H9 (cell line): Measurements from ENCODE around the gene SRGAP1. TPM values are rescaled to one million over a fixed set of nuclear protein-coding genes. Genes with fewer than 3 reads are reported as not detected.

ENCODE experiments used
- DNase-seq: peaks from one replicate; pipeline ENCODE4 v3.0.0-alpha.2; 2017
- H2AFZ ChIP-seq: one replicate; pipeline ENCODE4 v1.6.1; 2013; ENCODE audit warnings: mild to moderate bottlenecking, low read length, control low read depth, moderate library complexity
- H2AK5ac ChIP-seq: 2 replicates; pipeline ENCODE4 v1.6.1; 2013; ENCODE audit warnings: low read length, control low read depth, mixed read lengths; ENCODE audit not compliant: insufficient read length
- H2BK120ac ChIP-seq: one replicate; pipeline ENCODE4 v1.6.1; 2013; ENCODE audit warnings: low read depth, mild to moderate bottlenecking, low read length, control low read depth, inconsistent platforms; ENCODE audit not compliant: poor library complexity, severe bottlenecking
- H2BK12ac ChIP-seq: 2 replicates; pipeline ENCODE4 v1.6.1; 2013; ENCODE audit warnings: low read length, control low read depth, mixed read lengths, low read depth; ENCODE audit not compliant: insufficient read length
- H2BK15ac ChIP-seq: 2 replicates; pipeline ENCODE4 v1.6.1; 2013; ENCODE audit warnings: low read depth, low read length, control low read depth
- H2BK20ac ChIP-seq: one replicate; pipeline ENCODE4 v1.6.1; 2013; ENCODE audit warnings: low read depth, mild to moderate bottlenecking, low read length, control low read depth, inconsistent platforms; ENCODE audit not compliant: poor library complexity, severe bottlenecking
- H2BK5ac ChIP-seq: 2 replicates; pipeline ENCODE4 v1.6.1; 2013; ENCODE audit warnings: low read length, control low read depth, mixed read lengths; ENCODE audit not compliant: insufficient read length
- H3K14ac ChIP-seq: 2 replicates; pipeline ENCODE4 v1.6.1; 2013; ENCODE audit warnings: low read length, control low read depth; ENCODE audit not compliant: insufficient read depth
- H3K18ac ChIP-seq: 2 replicates; pipeline ENCODE4 v1.6.1; 2013; ENCODE audit warnings: low read depth, mild to moderate bottlenecking, mixed read lengths, low read length, control low read depth; ENCODE audit not compliant: insufficient read length
- H3K23ac ChIP-seq: 2 replicates; pipeline ENCODE4 v1.6.1; 2013; ENCODE audit warnings: low read length, control low read depth, mixed read lengths, low read depth; ENCODE audit not compliant: insufficient read length
- H3K23me2 ChIP-seq: 2 replicates; pipeline ENCODE4 v1.6.1; 2013; ENCODE audit warnings: low read depth, mild to moderate bottlenecking, mixed read lengths, low read length, control low read depth; ENCODE audit not compliant: insufficient read length, poor library complexity, severe bottlenecking
- H3K27ac ChIP-seq: 2 replicates; pipeline ENCODE4 v1.5.1; 2013; ENCODE audit warnings: low read length, control low read depth, mixed read lengths, low read depth; ENCODE audit not compliant: insufficient read length
- H3K27me3 ChIP-seq: 2 replicates; pipeline ENCODE4 v1.6.1; 2013; ENCODE audit warnings: low read length, control low read depth, inconsistent platforms; ENCODE audit not compliant: insufficient read depth
- H3K4ac ChIP-seq: 2 replicates; pipeline ENCODE4 v1.6.1; 2013; ENCODE audit warnings: low read depth, mild to moderate bottlenecking, control low read depth, inconsistent platforms, low read length, moderate library complexity
- H3K4me1 ChIP-seq: 2 replicates; pipeline ENCODE4 v1.6.1; 2013; ENCODE audit warnings: low read length, control low read depth, inconsistent platforms; ENCODE audit not compliant: insufficient read depth
- H3K4me2 ChIP-seq: 2 replicates; pipeline ENCODE4 v1.6.1; 2013; ENCODE audit warnings: low read length, control low read depth, mixed read lengths; ENCODE audit not compliant: insufficient read length, insufficient read depth
- H3K56ac ChIP-seq: 2 replicates; pipeline ENCODE4 v1.6.1; 2013; ENCODE audit warnings: low read depth, mild to moderate bottlenecking, mixed read lengths, low read length, control low read depth; ENCODE audit not compliant: insufficient read length
- H3K79me1 ChIP-seq: 2 replicates; pipeline ENCODE4 v1.6.1; 2013; ENCODE audit warnings: low read depth, mild to moderate bottlenecking, moderate library complexity, low read length, control low read depth, inconsistent platforms; ENCODE audit not compliant: insufficient read depth, poor library complexity, severe bottlenecking
- H3K79me2 ChIP-seq: 2 replicates; pipeline ENCODE4 v1.6.1; 2013; ENCODE audit warnings: low read length, control low read depth, inconsistent platforms; ENCODE audit not compliant: insufficient read depth
- H3K9ac ChIP-seq: 2 replicates; pipeline ENCODE4 v1.6.1; 2013; ENCODE audit warnings: low read length, control low read depth, mixed read lengths; ENCODE audit not compliant: insufficient read length; ENCODE audit errors: extremely low read depth
- H3K9me3 ChIP-seq: one replicate; pipeline ENCODE4 v1.6.1; 2013; ENCODE audit warnings: low read depth, low read length, inconsistent platforms; ENCODE audit not compliant: control insufficient read depth
- H3T11ph ChIP-seq: one replicate; pipeline ENCODE4 v1.6.1; 2013; ENCODE audit warnings: mild to moderate bottlenecking, low read length, control low read depth, inconsistent platforms
- H4K20me1 ChIP-seq: one replicate; pipeline ENCODE4 v1.6.1; 2013; ENCODE audit not compliant: control insufficient read depth, insufficient read length, insufficient read depth
- H4K5ac ChIP-seq: 2 replicates; pipeline ENCODE4 v1.6.1; 2013; ENCODE audit warnings: low read depth, mild to moderate bottlenecking, mixed read lengths, low read length, control low read depth; ENCODE audit not compliant: insufficient read length
- H4K8ac ChIP-seq: replicated peaks from 2 replicates; pipeline ENCODE4 v1.6.1; 2013; ENCODE audit warnings: low read length, control low read depth, mixed read lengths, low read depth; ENCODE audit not compliant: insufficient read length
- H4K91ac ChIP-seq: 2 replicates; pipeline ENCODE4 v1.6.1; 2013; ENCODE audit warnings: low read depth, mild to moderate bottlenecking, moderate library complexity, mixed read lengths, low read length, control low read depth; ENCODE audit not compliant: insufficient read length
- H3K27ac Mint-ChIP-seq, 3 experiments: 2 replicates in 2 of 3; 3 replicates in 1 of 3; pipeline ENCODE4 v1.8.0; 2020 to 2021; ENCODE audit warnings: mixed read lengths in 3 of 3, mild to moderate bottlenecking in 1 of 3, moderate library complexity in 1 of 3
- H3K27me3 Mint-ChIP-seq: 2 replicates; pipeline ENCODE4 v1.8.0; 2021; ENCODE audit warnings: low read depth, mild to moderate bottlenecking, moderate library complexity, mixed read lengths
- H3K36me3 Mint-ChIP-seq, 3 experiments: 2 replicates in 2 of 3; 3 replicates in 1 of 3; pipeline ENCODE4 v1.8.0; 2020 to 2021; ENCODE audit warnings: low read depth in 3 of 3, mixed read lengths in 3 of 3; ENCODE audit not compliant: insufficient read depth in 1 of 3
- H3K4me1 Mint-ChIP-seq, 2 experiments: 2 replicates each; pipeline ENCODE4 v1.8.0; 2020; ENCODE audit warnings: mixed read lengths in 2 of 2
- H3K4me3 Mint-ChIP-seq, 2 experiments: 2 replicates in 1 of 2; 3 replicates in 1 of 2; pipeline ENCODE4 v1.8.0; 2020 to 2021; ENCODE audit warnings: mild to moderate bottlenecking in 2 of 2, mixed read lengths in 2 of 2, moderate library complexity in 1 of 2
- H3K9me3 Mint-ChIP-seq, 2 experiments: 2 replicates in 1 of 2; 3 replicates in 1 of 2; pipeline ENCODE4 v1.8.0; 2020; ENCODE audit warnings: mild to moderate bottlenecking in 2 of 2, mixed read lengths in 2 of 2, moderate library complexity in 1 of 2
- WGBS: extraction: QIAGEN DNeasy Blood & Tissue Kit; methylation state at CpG from one replicate; pipeline ENCODE4 v1.1.7; 2013; ENCODE audit warnings: missing lambda C conversion rate, low lambda C conversion rate, mixed read lengths; ENCODE audit not compliant: insufficient read length; ENCODE audit errors: extremely low coverage; 5-methylcytosine and 5-hydroxymethylcytosine counted together
- total RNA-seq: library from RNA; stranded (reverse); gene quantifications from 2 replicates; pipeline ENCODE4 v1.2.1, GENCODE V29; 2021
- TF ChIP-seq, protein P1 (sequence below): fragments of 200-600 bp; sonication (generic); conservative IDR thresholded peaks from 3 replicates; pipeline ENCODE4 v1.8.0; 2021; ENCODE audit warnings: antibody characterized with exemption, mild to moderate bottlenecking

The SRGAP1 gene
- total RNA-seq, 1 experiment from 2014 or later = 4.8 TPM

DNA sequence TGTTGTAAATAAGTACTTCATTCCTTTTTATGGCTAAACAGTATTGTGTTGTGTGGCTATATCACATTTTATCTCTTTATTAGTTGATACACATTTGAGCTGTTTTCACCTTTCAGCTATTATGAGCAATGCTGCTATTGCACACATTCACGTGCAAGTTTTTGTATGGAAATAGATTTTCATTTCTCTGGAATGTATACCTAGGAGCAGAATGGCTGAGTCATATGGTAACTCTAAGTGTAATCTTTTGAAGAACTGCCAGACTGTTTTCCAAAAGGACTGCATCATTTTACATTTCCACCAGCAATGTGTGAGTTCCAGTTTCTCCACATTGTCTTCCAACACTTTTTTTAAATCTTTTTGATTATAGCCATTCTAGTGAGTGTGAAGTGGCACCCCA, 134.0 kb downstream of the SRGAP1 start:
- H3K9me3 ChIP-seq = no peaks in the 10 kb centered on the region
- H3K4me3 Mint-ChIP-seq = no peak overlapping the region
- no peak overlapping the region for H2BK5ac ChIP-seq
- no peak overlapping the region for H3K18ac ChIP-seq
- H2BK120ac ChIP-seq = no peak overlapping the region
- TF ChIP-seq, protein P1, sequence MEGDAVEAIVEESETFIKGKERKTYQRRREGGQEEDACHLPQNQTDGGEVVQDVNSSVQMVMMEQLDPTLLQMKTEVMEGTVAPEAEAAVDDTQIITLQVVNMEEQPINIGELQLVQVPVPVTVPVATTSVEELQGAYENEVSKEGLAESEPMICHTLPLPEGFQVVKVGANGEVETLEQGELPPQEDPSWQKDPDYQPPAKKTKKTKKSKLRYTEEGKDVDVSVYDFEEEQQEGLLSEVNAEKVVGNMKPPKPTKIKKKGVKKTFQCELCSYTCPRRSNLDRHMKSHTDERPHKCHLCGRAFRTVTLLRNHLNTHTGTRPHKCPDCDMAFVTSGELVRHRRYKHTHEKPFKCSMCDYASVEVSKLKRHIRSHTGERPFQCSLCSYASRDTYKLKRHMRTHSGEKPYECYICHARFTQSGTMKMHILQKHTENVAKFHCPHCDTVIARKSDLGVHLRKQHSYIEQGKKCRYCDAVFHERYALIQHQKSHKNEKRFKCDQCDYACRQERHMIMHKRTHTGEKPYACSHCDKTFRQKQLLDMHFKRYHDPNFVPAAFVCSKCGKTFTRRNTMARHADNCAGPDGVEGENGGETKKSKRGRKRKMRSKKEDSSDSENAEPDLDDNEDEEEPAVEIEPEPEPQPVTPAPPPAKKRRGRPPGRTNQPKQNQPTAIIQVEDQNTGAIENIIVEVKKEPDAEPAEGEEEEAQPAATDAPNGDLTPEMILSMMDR = no peak
- no CpG with 5 or more reads among the region's 1 CpG for WGBS
- no peaks in the 10 kb centered on the region for H3K23me2 ChIP-seq
- no peak overlapping the region for H4K8ac ChIP-seq
- no peak overlapping the region for H3K27ac Mint-ChIP-seq
- no peaks in the 10 kb centered on the region for H4K20me1 ChIP-seq
- no peak overlapping the region for H3K4me2 ChIP-seq
- H3K9ac ChIP-seq = no peak overlapping the region
- H2AK5ac ChIP-seq = no peak overlapping the region
- peaks cover 8% of the 10 kb centered on the region in 2 experiments; a peak in 3 of 4 replicates for H3K4me1 Mint-ChIP-seq
- no peak overlapping the region for H2BK15ac ChIP-seq
- no peak overlapping the region for H3K23ac ChIP-seq
- H2BK12ac ChIP-seq = no peak overlapping the region
- H3K79me2 ChIP-seq = no peaks in the 10 kb centered on the region
- H2BK20ac ChIP-seq = no peak overlapping the region
- no peak overlapping the region for H4K5ac ChIP-seq
- H3K56ac ChIP-seq = no peak overlapping the region
- no peak overlapping the region for H3K27ac ChIP-seq
- no peak overlapping the region for H2AFZ ChIP-seq
- H3T11ph ChIP-seq = no peak overlapping the region
- H3K27me3 ChIP-seq = no peaks in the 10 kb centered on the region
- H3K9me3 Mint-ChIP-seq = no peaks in the 10 kb centered on the region
- H3K79me1 ChIP-seq = no peaks in the 10 kb centered on the region
- H3K4me1 ChIP-seq = peaks cover 4% of the 10 kb centered on the region; the same call in 1 of the 2 replicates
- no peak for DNase-seq
- no peaks in the 10 kb centered on the region for H3K27me3 Mint-ChIP-seq
- no peak overlapping the region for H3K4ac ChIP-seq
- H3K36me3 Mint-ChIP-seq = no peaks in the 10 kb centered on the region
- no peak overlapping the region for H3K14ac ChIP-seq
- no peak overlapping the region for H4K91ac ChIP-seq
